Lung (tissue), 12 donors: ENCODE data around the gene MSMB. TPM values are rescaled to one million over a fixed set of nuclear protein-coding genes. Genes with fewer than 3 reads are reported as not detected.
A peak's percentile ranks its signal among the peaks of the same experiment; 100 is the strongest.

ENCODE experiments used
- ATAC-seq: fragments of 200-7000 bp; cut with Tn5 transposase; one replicate; pipeline ENCODE4 v1.9.1; 2020; ENCODE audit warnings: moderate number of reproducible peaks; ENCODE audit not compliant: insufficient read depth, low FRiP score
- DNase-seq, 3 donors: peaks; one replicate each; pipeline ENCODE4 v3.0.0-alpha.2; 2013 to 2017
- H3K27ac ChIP-seq, 2 donors: one replicate each; pipeline ENCODE4 v1.5.1; 2013; ENCODE audit warnings: mild to moderate bottlenecking in 2 of 2, moderate library complexity in 2 of 2, control low read depth in 1 of 2, inconsistent platforms in 1 of 2, low read depth in 1 of 2, low read length in 1 of 2
- H3K27me3 ChIP-seq, 3 donors: one replicate each; pipeline ENCODE4 v1.5.1; 2013; ENCODE audit warnings: low read length in 2 of 3; ENCODE audit not compliant: control insufficient read depth in 3 of 3, insufficient read depth in 3 of 3
- H3K36me3 ChIP-seq, 4 donors: one replicate each; pipeline ENCODE4 v1.5.1; 2013; ENCODE audit warnings: low read length in 4 of 4, mild to moderate bottlenecking in 1 of 4, moderate library complexity in 1 of 4; ENCODE audit not compliant: control insufficient read depth in 4 of 4, insufficient read depth in 4 of 4
- H3K4me1 ChIP-seq, 5 donors: one replicate each; pipeline ENCODE4 v1.5.1; 2013; ENCODE audit warnings: low read length in 5 of 5, mild to moderate bottlenecking in 2 of 5, moderate library complexity in 1 of 5; ENCODE audit not compliant: control insufficient read depth in 5 of 5, insufficient read depth in 5 of 5
- H3K4me3 ChIP-seq: one replicate; pipeline ENCODE4 v1.5.1; 2013; ENCODE audit warnings: mild to moderate bottlenecking, control low read depth, moderate library complexity
- H3K9ac ChIP-seq, 2 donors: one replicate each; pipeline ENCODE4 v1.5.1; 2013; ENCODE audit warnings: low read length in 2 of 2, control low read depth in 1 of 2; ENCODE audit not compliant: insufficient read depth in 1 of 2
- H3K9me3 ChIP-seq, 4 donors: one replicate each; pipeline ENCODE4 v1.5.1; 2013; ENCODE audit warnings: low read length in 3 of 4, mild to moderate bottlenecking in 1 of 4, moderate library complexity in 1 of 4; ENCODE audit not compliant: control insufficient read depth in 4 of 4, insufficient read depth in 3 of 4
- CTCF ChIP-seq: IDR thresholded peaks from 2 replicates; pipeline ENCODE4 v1.5.1; 2012; ENCODE audit warnings: mild to moderate bottlenecking; ENCODE audit errors: control extremely low read depth, extremely low read depth
- WGBS, 2 donors: extraction: QIAGEN DNeasy Blood & Tissue Kit; methylation state at CpG; one replicate each; pipeline ENCODE4 v1.1.7; 2013; 5-methylcytosine and 5-hydroxymethylcytosine counted together
- polyA plus RNA-seq, 2 donors: library from polyadenylated mRNA; stranded (reverse); fragments of 200-250 nt; gene quantifications; one replicate each; pipeline ENCODE4 v1.2.1, GENCODE V29; 2013
- total RNA-seq, 2 donors: library from RNA; depleted of rRNA in 1 of 2; stranded (reverse); fragments of >200 nt in 1 of 2; gene quantifications; one replicate each; pipeline ENCODE4 v1.2.1, GENCODE V29; 2014 to 2021
- donor health status: control.
- donor health status: control.
- donor health status: Bipolar disorder and iron deficiency.
- donor health status: healthy.
- donor health status: DM: yes; HTN: yes; CAD: no.

The MSMB gene
- total and polyA plus RNA-seq, 4 donors, result 0.64 to 62.7 (median 18.5) TPM; not detected in 1

GRCh38 chr10:46022978-46023702 lies 22.9 kb downstream of the MSMB start:
- Histone ChIP-seq H3K9ac (peak overlapping the region in 1 of 2 donors; percentile 47), H3K27ac (peak overlapping the region; percentile 95 to 96), H3K9me3 (no peaks in the 10 kb centered on the region), H3K36me3 (no peaks in the 10 kb centered on the region), H3K4me1 (peaks cover 10 to 35% (median 11%) of the 10 kb centered on the region in 5 donors), H3K4me3 (peak overlapping the region; percentile 78), H3K27me3 (no peaks in the 10 kb centered on the region)
- TF ChIP-seq CTCF, result no peak
- ATAC-seq (peak; percentile 94), DNase-seq (peak; percentile 78 to 85 (median 85))
- 1 to 2% methylated on average over 44 to 49 of the region's 49 CpGs for WGBS, 2 donors

GRCh38 chr10:46020344-46020657 lies 25.8 kb downstream of the MSMB start:
- ATAC-seq (no peak), DNase-seq (no peak)
- WGBS, 2 donors, result 41 to 69% methylated on average over 3 of the region's 3 CpGs
- Histone ChIP-seq H3K36me3 (peaks cover 4 to 6% (median 5%) of the 10 kb centered on the region in 4 donors), H3K4me1 (peaks cover 4 to 35% (median 12%) of the 10 kb centered on the region in 5 donors), H3K27me3 (no peaks in the 10 kb centered on the region), H3K27ac (peak overlapping the region; percentile 50 to 74), H3K4me3 (no peak overlapping the region), H3K9me3 (no peaks in the 10 kb centered on the region), H3K9ac (no peak overlapping the region)
- no peak for TF ChIP-seq CTCF

DNA sequence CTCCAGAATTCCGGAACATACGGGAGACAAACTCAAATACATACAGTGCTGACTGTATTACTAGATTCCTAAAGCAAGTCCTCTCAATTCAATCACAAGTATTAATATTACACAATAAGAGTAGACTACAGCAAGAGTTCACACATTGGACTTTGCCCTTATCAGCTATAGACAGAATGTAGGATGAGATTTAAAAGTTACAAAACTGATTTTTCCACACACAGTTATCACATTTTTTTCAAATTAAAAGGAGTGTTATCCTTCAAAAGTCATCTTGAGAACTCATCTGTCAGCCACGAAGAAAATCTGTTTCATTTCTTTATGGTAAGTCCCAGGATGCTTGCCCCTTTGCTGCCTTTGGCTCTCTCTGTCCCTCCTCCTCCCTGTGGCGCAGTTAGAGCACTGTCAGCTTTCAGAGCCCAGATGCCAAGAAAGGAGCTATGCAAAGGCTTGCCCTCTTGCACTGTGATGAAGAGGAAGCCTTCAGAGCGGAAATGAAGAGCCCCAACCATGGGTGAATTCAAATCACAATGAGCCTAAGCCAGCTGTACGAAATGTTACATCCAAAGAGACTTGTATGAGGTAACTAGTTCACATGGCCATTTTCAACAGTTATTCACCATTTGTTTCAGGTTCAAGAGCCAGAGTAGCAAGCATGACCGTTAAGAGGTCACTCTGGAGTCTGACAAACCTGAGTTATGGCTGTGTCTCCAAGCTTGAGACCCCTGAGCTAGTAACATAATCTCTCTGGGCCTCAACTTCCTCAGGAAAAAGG lies 26.3 kb downstream of the MSMB start:
- no peak for DNase-seq
- no peak overlapping the region for H3K4me3 ChIP-seq
- H3K36me3 ChIP-seq, result peaks cover 4 to 9% (median 8%) of the 10 kb centered on the region in 4 donors
- peak overlapping the region; percentile 50 to 74 for H3K27ac ChIP-seq
- no peak for ATAC-seq
- H3K9ac ChIP-seq, result no peak overlapping the region
- no peaks in the 10 kb centered on the region for H3K9me3 ChIP-seq
- WGBS, 2 donors, result 38 to 55% methylated on average over 7 of the region's 7 CpGs
- H3K4me1 ChIP-seq, result peaks cover 4 to 34% (median 10%) of the 10 kb centered on the region in 5 donors
- no peak for TF ChIP-seq CTCF
- H3K27me3 ChIP-seq, result no peaks in the 10 kb centered on the region
